ENCODE measurements around the gene CDKAL1.

DNA sequence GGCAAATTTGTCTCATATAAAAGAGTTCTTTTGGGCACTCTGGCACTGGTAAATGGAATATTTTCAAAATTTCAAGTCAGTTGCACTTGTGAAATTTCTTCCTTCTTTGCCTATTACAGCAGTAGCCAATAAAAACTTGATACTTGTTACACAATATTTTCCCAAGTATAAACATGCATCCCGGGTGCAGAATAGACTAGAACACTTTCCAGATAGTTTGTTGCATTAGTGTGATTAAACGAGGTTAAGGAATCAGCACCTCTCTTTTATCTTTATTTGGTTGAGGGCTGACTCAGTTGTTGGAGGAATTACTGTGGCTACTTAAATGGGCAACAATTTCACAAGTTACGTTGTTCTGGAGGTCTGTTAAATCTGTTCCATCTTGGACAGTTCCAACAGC is 467.5 kb downstream of the CDKAL1 start:
- TF ChIP-seq CTCF (IDR thresholded peaks at IDR 0.05; ENCODE audit: borderline replicate concordance, extremely low read depth, low read length, poor library complexity, severe bottlenecking) (no peak), EZH2 (IDR thresholded peaks at IDR 0.05; ENCODE audit: borderline replicate concordance, low read depth, low read length, severe bottlenecking) (no peak)

Data from DND-41 (cell line).